GM04503 (cell line): Measurements from ENCODE around the gene KRTAP4-4.
"Not testable (repeated sequence)": the region's sequence is repeated elsewhere in the genome, so short reads cannot be mapped to it uniquely, and the experiment has no call there.

Source experiments
- DNase-seq: peaks from one replicate; pipeline ENCODE4 v3.0.0-alpha.2; 2012; ENCODE audit warnings: low read depth

The KRTAP4-4 gene

GRCh38 chr17:41148971-41149651 lies 11.4 kb downstream of the KRTAP4-4 start:
- DNase-seq: not testable (repeated sequence)

GRCh38 chr17:41147531-41148204 lies 12.9 kb downstream of the KRTAP4-4 start:
- DNase-seq: no peak

GRCh38 chr17:41145261-41145660 lies 15.3 kb downstream of the KRTAP4-4 start:
- no peak for DNase-seq

GRCh38 chr17:41144846-41145245 lies 15.7 kb downstream of the KRTAP4-4 start:
- no peak for DNase-seq

- DNase-seq: no peak
These were observed 19.2 kb downstream of the KRTAP4-4 start for GRCh38 chr17:41141361-41141760.

GRCh38 chr17:41140360-41141131 lies 20.0 kb downstream of the KRTAP4-4 start, which contains the start of gene KRTAP4-6:
TSS of gene KRTAP4-6 (minus strand) at chr17:41140544. CDS start at chr17:41140487, 57 bp downstream.
- peak; percentile 74 for DNase-seq

GRCh38 chr17:41139865-41140264 lies 20.7 kb downstream of the KRTAP4-4 start:
- DNase-seq: not testable (repeated sequence)

- no peak for DNase-seq
These were observed 26.4 kb downstream of the KRTAP4-4 start for GRCh38 chr17:41133880-41134735.

GRCh38 chr17:41131979-41132378 lies 28.6 kb downstream of the KRTAP4-4 start:
- DNase-seq: no peak

- DNase-seq: no peak
These were observed 33.2 kb downstream of the KRTAP4-4 start for GRCh38 chr17:41127371-41127770.

GRCh38 chr17:41126412-41126811 lies 34.1 kb downstream of the KRTAP4-4 start:
- no peak for DNase-seq

GRCh38 chr17:41125064-41125463 lies 35.5 kb downstream of the KRTAP4-4 start:
- DNase-seq: no peak

- not testable (repeated sequence) for DNase-seq
These were observed 36.6 kb downstream of the KRTAP4-4 start, which contains the start of gene KRTAP4-12 for GRCh38 chr17:41123991-41124371. TSS of gene KRTAP4-12 (minus strand) at chr17:41124182. CDS start at chr17:41124122, 60 bp downstream.

GRCh38 chr17:41123292-41123990 lies 37.1 kb downstream of the KRTAP4-4 start:
- not testable (repeated sequence) for DNase-seq

- DNase-seq: no peak
These were observed 38.8 kb downstream of the KRTAP4-4 start for GRCh38 chr17:41121742-41122141.

GRCh38 chr17:41119696-41120690 lies 40.6 kb downstream of the KRTAP4-4 start:
- DNase-seq: not testable (repeated sequence)

GRCh38 chr17:41118721-41119120 lies 41.8 kb downstream of the KRTAP4-4 start:
- DNase-seq: no peak

- DNase-seq: not testable (repeated sequence)
These were observed 42.6 kb downstream of the KRTAP4-4 start, which contains the start of gene KRTAP4-11 for GRCh38 chr17:41117846-41118386. TSS of gene KRTAP4-11 (minus strand) at chr17:41118373. CDS start at chr17:41118315, 58 bp downstream.

GRCh38 chr17:41116297-41116696 lies 44.3 kb downstream of the KRTAP4-4 start:
- DNase-seq: no peak
